Karpas-422 (cell line): ENCODE measurements around the gene MGAT3. TPM values are rescaled to one million over a fixed set of nuclear protein-coding genes. Genes with fewer than 3 reads are reported as not detected.
"Not testable (repeated sequence)": the region's sequence is repeated elsewhere in the genome, so short reads cannot be mapped to it uniquely, and the experiment has no call there.

Experiments
- DNase-seq: peaks from one replicate; pipeline ENCODE4 v3.0.0-alpha.2; 2015
- H2AFZ ChIP-seq: fragments of 200-600 bp; sonication (generic); 2 replicates; pipeline ENCODE4 v1.6.1; 2014; ENCODE audit warnings: antibody characterized with exemption, low read length, mixed read lengths
- H3K27ac ChIP-seq: fragments of 200-600 bp; sonication (generic); 2 replicates; pipeline ENCODE4 v1.5.1; 2014; ENCODE audit warnings: mild to moderate bottlenecking, low read length, moderate library complexity
- H3K27me3 ChIP-seq: fragments of 200-600 bp; sonication (generic); 2 replicates; pipeline ENCODE4 v1.6.1; 2014; ENCODE audit warnings: low read length, mixed read lengths
- H3K36me3 ChIP-seq: fragments of 200-600 bp; sonication (generic); 2 replicates; pipeline ENCODE4 v1.6.1; 2014; ENCODE audit warnings: low read length, mixed read lengths; ENCODE audit not compliant: insufficient read depth
- H3K4me1 ChIP-seq: fragments of 200-600 bp; sonication (generic); 2 replicates; pipeline ENCODE4 v1.6.1; 2014; ENCODE audit warnings: mild to moderate bottlenecking, low read length, mixed read lengths
- H3K4me2 ChIP-seq: fragments of 200-600 bp; sonication (generic); 2 replicates; pipeline ENCODE4 v1.6.1; 2014; ENCODE audit warnings: low read length, low read depth, mild to moderate bottlenecking; ENCODE audit not compliant: poor library complexity, severe bottlenecking
- H3K4me3 ChIP-seq: fragments of 200-600 bp; sonication (generic); 2 replicates; pipeline ENCODE4 v1.5.1; 2014; ENCODE audit warnings: mild to moderate bottlenecking, antibody characterized with exemption, low read length, mixed read lengths
- H3K79me2 ChIP-seq: fragments of 200-600 bp; sonication (generic); 2 replicates; pipeline ENCODE4 v1.6.1; 2014; ENCODE audit warnings: mild to moderate bottlenecking, low read length, mixed read lengths
- H3K9ac ChIP-seq: fragments of 200-600 bp; sonication (generic); 2 replicates; pipeline ENCODE4 v1.6.0; 2014; ENCODE audit warnings: low read length
- H3K9me2 ChIP-seq: fragments of 200-600 bp; sonication (generic), shearing (Covaris generic); replicated peaks from 2 replicates; pipeline ENCODE4 v1.6.0; 2014; ENCODE audit warnings: mild to moderate bottlenecking, low read length, moderate library complexity; ENCODE audit not compliant: insufficient read depth
- H3K9me3 ChIP-seq: fragments of 300-700, 200-600 bp; sonication (generic); 2 replicates; pipeline ENCODE4 v1.6.1; 2014; ENCODE audit warnings: low read length, mixed read lengths
- H4K20me1 ChIP-seq: fragments of 200-600 bp; sonication (generic); 2 replicates; pipeline ENCODE4 v1.6.1; 2014; ENCODE audit warnings: mild to moderate bottlenecking, antibody characterized with exemption, low read length, low read depth; ENCODE audit not compliant: insufficient read depth
- total RNA-seq: library from RNA; depleted of rRNA; stranded (reverse); fragments of >200 nt; shearing (Covaris generic); gene quantifications from 2 replicates; pipeline ENCODE4 v1.2.3, GENCODE V29; 2014; ENCODE audit warnings: low replicate concordance

The MGAT3 gene
- total RNA-seq, 1 experiment from 2014 or later: 34.8 TPM

DNA sequence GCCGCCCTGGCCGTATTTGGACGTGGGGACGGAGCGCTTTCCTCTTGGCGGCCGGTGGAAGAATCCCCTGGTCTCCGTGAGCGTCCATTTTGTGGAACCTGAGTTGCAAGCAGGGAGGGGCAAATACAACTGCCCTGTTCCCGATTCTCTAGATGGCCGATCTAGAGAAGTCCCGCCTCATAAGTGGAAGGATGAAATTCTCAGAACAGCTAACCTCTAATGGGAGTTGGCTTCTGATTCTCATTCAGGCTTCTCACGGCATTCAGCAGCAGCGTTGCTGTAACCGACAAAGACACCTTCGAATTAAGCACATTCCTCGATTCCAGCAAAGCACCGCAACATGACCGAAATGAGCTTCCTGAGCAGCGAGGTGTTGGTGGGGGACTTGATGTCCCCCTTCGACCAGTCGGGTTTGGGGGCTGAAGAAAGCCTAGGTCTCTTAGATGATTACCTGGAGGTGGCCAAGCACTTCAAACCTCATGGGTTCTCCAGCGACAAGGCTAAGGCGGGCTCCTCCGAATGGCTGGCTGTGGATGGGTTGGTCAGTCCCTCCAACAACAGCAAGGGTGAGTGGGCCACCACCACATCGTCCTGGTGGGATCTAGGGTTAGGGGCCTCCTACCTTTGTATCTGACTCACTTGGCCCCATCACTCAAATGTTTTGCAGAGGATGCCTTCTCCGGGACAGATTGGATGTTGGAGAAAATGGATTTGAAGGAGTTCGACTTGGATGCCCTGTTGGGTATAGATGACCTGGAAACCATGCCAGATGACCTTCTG is 64.5 kb downstream of the MGAT3 start:
- peaks cover 60% of the 10 kb centered on the region for H3K4me1 ChIP-seq
- H3K9ac ChIP-seq: peak overlapping the region; percentile 99
- not testable (repeated sequence) for H3K27me3 ChIP-seq, H3K9me2 ChIP-seq, H3K9me3 ChIP-seq, H2AFZ ChIP-seq
- peak; percentile 45 for DNase-seq
- H3K79me2 ChIP-seq: peaks cover 26% of the 10 kb centered on the region
- peak overlapping the region; percentile 84 for H3K4me2 ChIP-seq
- peaks cover 30% of the 10 kb centered on the region for H4K20me1 ChIP-seq
- H3K4me3 ChIP-seq: peak overlapping the region; percentile 92
- H3K27ac ChIP-seq: peak overlapping the region; percentile 92
- H3K36me3 ChIP-seq: peaks cover 42% of the 10 kb centered on the region

DNA sequence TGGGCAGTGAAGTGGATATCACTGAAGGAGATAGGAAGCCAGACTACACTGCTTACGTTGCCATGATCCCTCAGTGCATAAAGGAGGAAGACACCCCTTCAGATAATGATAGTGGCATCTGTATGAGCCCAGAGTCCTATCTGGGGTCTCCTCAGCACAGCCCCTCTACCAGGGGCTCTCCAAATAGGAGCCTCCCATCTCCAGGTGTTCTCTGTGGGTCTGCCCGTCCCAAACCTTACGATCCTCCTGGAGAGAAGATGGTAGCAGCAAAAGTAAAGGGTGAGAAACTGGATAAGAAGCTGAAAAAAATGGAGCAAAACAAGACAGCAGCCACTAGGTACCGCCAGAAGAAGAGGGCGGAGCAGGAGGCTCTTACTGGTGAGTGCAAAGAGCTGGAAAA is 65.3 kb downstream of the MGAT3 start:
- H3K9me2 ChIP-seq, H2AFZ ChIP-seq, H3K9me3 ChIP-seq, DNase-seq, H3K27me3 ChIP-seq: not testable (repeated sequence)
- Histone ChIP-seq H4K20me1 (peaks cover 30% of the 10 kb centered on the region), H3K4me2 (peak overlapping the region; percentile 84), H3K9ac (peak overlapping the region; percentile 99), H3K79me2 (peaks cover 26% of the 10 kb centered on the region), H3K27ac (peak overlapping the region; percentile 92), H3K4me1 (peaks cover 64% of the 10 kb centered on the region), H3K4me3 (peak overlapping the region; percentile 92), H3K36me3 (peaks cover 37% of the 10 kb centered on the region)

DNA sequence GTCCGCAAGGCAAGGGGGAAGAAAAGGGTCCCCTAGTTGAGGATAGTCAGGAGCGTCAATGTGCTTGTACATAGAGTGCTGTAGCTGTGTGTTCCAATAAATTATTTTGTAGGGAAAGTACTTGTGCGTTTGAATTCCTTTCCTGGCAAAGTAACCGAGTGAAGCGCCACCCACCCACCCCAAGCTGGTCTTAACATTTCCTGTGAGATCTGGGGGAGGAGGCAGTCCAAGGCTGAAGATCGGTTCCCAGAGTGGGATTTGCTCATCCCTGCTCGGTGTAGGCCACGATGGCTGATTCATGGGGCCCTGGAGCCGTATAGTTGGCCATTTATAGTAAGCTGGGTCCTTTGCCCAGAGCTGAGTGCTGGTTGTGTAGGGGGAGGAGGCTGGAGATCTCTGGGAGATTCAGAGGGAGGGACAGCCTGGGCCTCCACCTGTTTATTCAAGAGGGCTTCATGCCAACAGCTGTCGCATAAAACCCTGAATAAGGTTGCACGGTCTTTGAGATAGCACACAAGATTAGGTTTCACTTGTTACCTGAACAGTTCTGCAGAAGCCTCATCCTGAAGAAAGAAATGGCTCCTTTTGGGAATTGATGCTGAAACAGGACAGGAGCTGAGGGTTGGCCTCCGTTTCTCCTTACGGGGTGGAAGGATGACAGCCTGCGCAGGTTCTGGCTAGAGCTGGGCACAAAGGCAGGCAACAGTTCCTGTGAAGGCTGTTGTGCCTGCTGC is 65.9 kb downstream of the MGAT3 start:
- Histone ChIP-seq H4K20me1 (peaks cover 30% of the 10 kb centered on the region), H3K27ac (peak overlapping the region; percentile 92), H3K4me1 (peaks cover 70% of the 10 kb centered on the region), H3K4me2 (peak overlapping the region; percentile 84), H3K79me2 (peaks cover 26% of the 10 kb centered on the region), H3K9me3 (no peaks in the 10 kb centered on the region), H3K4me3 (peak overlapping the region; percentile 92), H3K36me3 (peaks cover 33% of the 10 kb centered on the region), H2AFZ (no peak overlapping the region), H3K27me3 (no peaks in the 10 kb centered on the region), H3K9me2 (no peaks in the 10 kb centered on the region), H3K9ac (peak overlapping the region; percentile 99)
- peak; percentile 78 for DNase-seq

DNA sequence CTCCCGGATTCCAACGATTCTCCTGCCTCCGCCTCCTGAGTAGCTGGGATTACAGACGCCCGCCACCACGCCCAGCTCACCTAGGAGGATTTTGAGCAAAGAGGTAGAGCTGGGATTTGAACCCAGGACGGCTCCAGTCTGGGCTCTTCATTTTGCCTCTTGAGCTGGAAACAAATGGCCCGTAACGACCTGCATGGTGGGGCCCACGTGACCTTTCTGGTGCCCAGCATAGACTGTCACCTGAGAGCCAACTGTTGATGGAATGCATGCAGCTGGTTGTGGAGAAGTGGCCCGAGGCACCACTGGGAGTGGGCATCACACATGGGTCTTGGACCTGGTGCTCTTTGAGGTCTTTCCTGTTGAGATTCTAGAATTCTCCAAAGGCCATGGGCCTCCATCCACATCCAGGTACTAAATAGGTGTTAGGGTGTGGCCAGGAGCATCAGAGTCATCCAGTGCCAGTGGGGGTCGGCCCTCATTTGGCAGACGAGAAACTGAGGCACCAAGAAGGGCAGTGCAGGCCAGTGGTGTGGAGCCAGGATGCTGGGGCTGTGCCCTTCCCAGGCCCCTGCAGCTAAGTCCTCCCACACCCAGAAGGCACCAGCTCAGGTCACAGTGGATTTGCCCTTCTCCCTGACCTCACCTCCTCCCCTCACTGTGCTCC is 67.4 kb downstream of the MGAT3 start:
- no peak overlapping the region for H3K4me2 ChIP-seq
- DNase-seq: peak; percentile 81
- H2AFZ ChIP-seq: no peak overlapping the region
- H3K9me3 ChIP-seq: no peaks in the 10 kb centered on the region
- H3K36me3 ChIP-seq: peaks cover 33% of the 10 kb centered on the region
- peaks cover 19% of the 10 kb centered on the region for H3K79me2 ChIP-seq
- H3K4me1 ChIP-seq: peaks cover 69% of the 10 kb centered on the region
- H3K9me2 ChIP-seq: no peaks in the 10 kb centered on the region
- H3K27ac ChIP-seq: no peak overlapping the region
- no peaks in the 10 kb centered on the region for H3K27me3 ChIP-seq
- peaks cover 30% of the 10 kb centered on the region for H4K20me1 ChIP-seq
- H3K9ac ChIP-seq: no peak overlapping the region
- H3K4me3 ChIP-seq: no peak overlapping the region

DNA sequence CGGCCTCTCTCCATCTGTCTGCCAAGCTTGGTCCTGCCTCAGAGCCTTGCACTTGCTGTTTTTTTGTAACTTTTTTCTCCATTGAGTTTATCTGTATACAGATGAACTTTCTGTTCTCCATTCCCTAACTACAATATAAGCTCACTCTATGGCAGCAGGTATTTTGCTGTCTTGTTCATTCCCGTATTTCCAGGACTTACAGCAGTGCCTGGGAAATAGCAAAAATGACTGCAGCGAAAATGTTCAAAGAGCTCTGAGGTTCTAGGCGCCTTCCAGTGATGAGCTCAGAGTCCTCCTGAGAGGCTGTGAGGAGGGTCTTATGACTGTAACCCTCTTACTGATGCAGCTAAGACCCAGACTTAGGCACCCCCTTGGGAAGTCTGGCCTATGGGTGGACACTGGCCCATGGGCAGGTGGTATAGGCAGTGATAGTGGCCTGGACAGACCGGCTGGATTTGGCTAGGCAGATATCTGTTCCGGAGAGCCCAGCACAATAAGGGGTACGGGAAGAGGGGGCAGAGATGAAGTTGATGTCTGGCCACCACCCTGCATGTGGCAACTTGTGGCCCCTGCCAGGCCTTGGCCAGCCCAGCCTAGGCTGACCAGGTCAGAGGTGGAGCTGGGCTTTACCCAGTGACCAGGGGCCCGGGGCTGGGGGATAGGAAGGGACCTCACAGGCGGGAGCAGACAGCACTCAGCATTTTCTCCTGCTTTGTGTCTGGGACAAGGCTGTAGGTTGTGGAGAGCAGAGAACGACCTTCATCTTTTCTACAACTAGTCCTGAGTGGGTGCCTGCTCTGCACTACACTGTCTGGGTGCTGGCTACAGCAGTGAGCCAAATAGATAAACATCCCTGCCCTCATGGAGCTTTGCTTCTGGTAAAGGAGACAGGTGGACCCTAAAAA is 68.2 kb downstream of the MGAT3 start:
- no peaks in the 10 kb centered on the region for H3K27me3 ChIP-seq
- H3K9me3 ChIP-seq: no peaks in the 10 kb centered on the region
- H3K27ac ChIP-seq: peak overlapping the region; percentile 96
- H3K9me2 ChIP-seq: no peaks in the 10 kb centered on the region
- H2AFZ ChIP-seq: no peak overlapping the region
- peaks cover 76% of the 10 kb centered on the region for H3K4me1 ChIP-seq
- peak; percentile 79 for DNase-seq
- peaks cover 30% of the 10 kb centered on the region for H4K20me1 ChIP-seq
- H3K79me2 ChIP-seq: peaks cover 21% of the 10 kb centered on the region
- H3K4me3 ChIP-seq: no peak overlapping the region
- H3K36me3 ChIP-seq: peaks cover 37% of the 10 kb centered on the region
- no peak overlapping the region for H3K4me2 ChIP-seq
- no peak overlapping the region for H3K9ac ChIP-seq

DNA sequence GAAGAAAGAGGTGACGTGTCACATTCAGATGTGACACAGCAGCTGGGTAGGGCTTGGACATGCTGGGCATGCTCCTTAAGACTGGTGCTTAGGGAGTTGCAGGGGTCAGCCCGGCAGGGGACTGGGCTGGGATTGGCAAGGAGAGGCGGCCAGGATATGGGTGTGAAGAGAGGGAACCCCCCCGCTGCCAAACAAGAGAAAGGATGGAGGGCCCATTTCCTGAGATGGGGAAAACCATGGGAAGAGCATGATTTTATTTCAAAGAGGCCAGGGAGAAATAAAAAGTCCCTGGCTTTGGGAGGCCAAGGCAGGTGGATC is 68.8 kb downstream of the MGAT3 start:
- Histone ChIP-seq H3K27me3 (no peaks in the 10 kb centered on the region), H3K4me1 (peaks cover 82% of the 10 kb centered on the region), H3K9me3 (no peaks in the 10 kb centered on the region), H3K4me3 (no peak overlapping the region), H3K4me2 (no peak overlapping the region), H3K9ac (no peak overlapping the region), H3K27ac (peak overlapping the region; percentile 96), H2AFZ (no peak overlapping the region), H3K79me2 (peaks cover 21% of the 10 kb centered on the region), H3K9me2 (no peaks in the 10 kb centered on the region), H3K36me3 (peaks cover 39% of the 10 kb centered on the region), H4K20me1 (peaks cover 28% of the 10 kb centered on the region)
- DNase-seq: no peak

DNA sequence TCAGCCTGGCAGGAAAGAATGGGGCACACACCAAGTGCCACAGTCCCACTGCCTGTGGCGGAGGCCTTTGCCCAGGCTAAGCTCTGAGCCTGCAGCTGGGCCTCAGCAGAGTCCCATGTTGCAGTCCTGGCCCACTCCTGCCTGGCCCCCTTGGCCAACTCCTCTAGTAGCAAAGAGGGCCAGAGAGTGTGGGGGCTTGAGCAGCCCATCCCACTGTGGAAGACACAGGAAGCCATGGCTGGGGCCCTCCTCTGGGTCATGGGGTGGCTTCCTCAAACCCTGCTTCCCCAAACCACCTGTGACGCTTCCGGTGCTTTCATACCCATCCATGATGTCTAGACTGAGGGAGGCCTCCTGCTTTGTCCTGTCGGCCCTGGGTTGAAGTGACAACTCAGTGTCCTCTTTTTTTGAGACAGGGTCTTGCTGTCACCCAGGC is 69.9 kb downstream of the MGAT3 start:
- no peaks in the 10 kb centered on the region for H3K9me2 ChIP-seq
- no peaks in the 10 kb centered on the region for H3K9me3 ChIP-seq
- H3K4me2 ChIP-seq: no peak overlapping the region
- H4K20me1 ChIP-seq: peaks cover 26% of the 10 kb centered on the region
- H3K4me1 ChIP-seq: peaks cover 87% of the 10 kb centered on the region
- H3K36me3 ChIP-seq: peaks cover 27% of the 10 kb centered on the region
- no peak overlapping the region for H2AFZ ChIP-seq
- H3K9ac ChIP-seq: 0 out of 2 replicates have a peak overlapping the region, but pooled peaks have one; percentile 6
- H3K27me3 ChIP-seq: no peaks in the 10 kb centered on the region
- H3K79me2 ChIP-seq: peaks cover 20% of the 10 kb centered on the region
- DNase-seq: peak; percentile 86
- H3K4me3 ChIP-seq: no peak overlapping the region
- peak overlapping the region; percentile 96 for H3K27ac ChIP-seq
